ENCODE data around the gene SNTG2. TPM values are rescaled to one million over a fixed set of nuclear protein-coding genes. Genes with fewer than 3 reads are reported as not detected.

Gene SNTG2
- total RNA-seq, 1 experiment from 2014 or later = not detected

- no peaks in the 10 kb centered on the region for H3K4me1 Mint-ChIP-seq (ENCODE audit: low read depth, unreplicated experiment)
- CTCF ChIA-PET = no interaction called here
- no peak overlapping the region for H3K4me3 Mint-ChIP-seq (ENCODE audit: unreplicated experiment)
- Histone ChIP-seq H3K36me3 (ENCODE audit: control insufficient read depth, insufficient read depth, low read length) (no peaks in the 10 kb centered on the region), H3K4me1 (no peaks in the 10 kb centered on the region), H3K4me3 (ENCODE audit: low read depth, low read length) (no peak overlapping the region), H3K27me3 (replicated peaks; ENCODE audit: control insufficient read depth, insufficient read depth, low read length) (no peaks in the 10 kb centered on the region), H3K9me3 (no peaks in the 10 kb centered on the region; the same call in 1 of the 2 replicates)
- BruUV-seq (replicated peaks) = no TSS peak
- TF ChIP-seq CTCF (IDR thresholded peaks at IDR 0.05; ENCODE audit: insufficient read depth in 1 of 2, low read depth in 1 of 2, low read length in 1 of 2, severe bottlenecking in 1 of 2, unreplicated experiment in 1 of 2) = no peak
- H3K9me3 Mint-ChIP-seq (ENCODE audit: unreplicated experiment) = peaks cover 23% of the 10 kb centered on the region
- intact Hi-C loops (cut with micrococcal nuclease; ENCODE audit: unreplicated experiment) = no loop called here
- no peaks in the 10 kb centered on the region for H3K36me3 Mint-ChIP-seq (ENCODE audit: insufficient read depth, unreplicated experiment)
- no peak overlapping the region for H3K27ac Mint-ChIP-seq (ENCODE audit: unreplicated experiment)
- DNase-seq = no peak
- no peaks in the 10 kb centered on the region for H3K27me3 Mint-ChIP-seq (ENCODE audit: insufficient read depth, unreplicated experiment)
- POLR2A ChIA-PET = no interaction called here
Measured at GRCh38 chr2:942775-943460, 7.7 kb upstream of the SNTG2 start.

- peaks cover 23% of the 10 kb centered on the region for H3K9me3 Mint-ChIP-seq (ENCODE audit: unreplicated experiment)
- no peaks in the 10 kb centered on the region for H3K4me1 Mint-ChIP-seq (ENCODE audit: low read depth, unreplicated experiment)
- DNase-seq = no peak
- Histone ChIP-seq H3K27me3 (replicated peaks; ENCODE audit: control insufficient read depth, insufficient read depth, low read length) (no peaks in the 10 kb centered on the region), H3K4me1 (no peaks in the 10 kb centered on the region), H3K9me3 (no peaks in the 10 kb centered on the region; the same call in 1 of the 2 replicates), H3K4me3 (ENCODE audit: low read depth, low read length) (no peak overlapping the region), H3K36me3 (ENCODE audit: control insufficient read depth, insufficient read depth, low read length) (no peaks in the 10 kb centered on the region)
- no peak for TF ChIP-seq CTCF (IDR thresholded peaks at IDR 0.05; ENCODE audit: insufficient read depth in 1 of 2, low read depth in 1 of 2, low read length in 1 of 2, severe bottlenecking in 1 of 2, unreplicated experiment in 1 of 2)
- intact Hi-C loops (cut with micrococcal nuclease; ENCODE audit: unreplicated experiment) = no loop called here
- no peak overlapping the region for H3K4me3 Mint-ChIP-seq (ENCODE audit: unreplicated experiment)
- H3K36me3 Mint-ChIP-seq (ENCODE audit: insufficient read depth, unreplicated experiment) = no peaks in the 10 kb centered on the region
- BruUV-seq (replicated peaks) = no TSS peak
- POLR2A ChIA-PET = no interaction called here
- no peak overlapping the region for H3K27ac Mint-ChIP-seq (ENCODE audit: unreplicated experiment)
- CTCF ChIA-PET = no interaction called here
- no peaks in the 10 kb centered on the region for H3K27me3 Mint-ChIP-seq (ENCODE audit: insufficient read depth, unreplicated experiment)
Measured at GRCh38 chr2:943461-943797, 7.2 kb upstream of the SNTG2 start.

GRCh38 chr2:943821-944220, 6.8 kb upstream of the SNTG2 start:
- no peak for DNase-seq
- POLR2A ChIA-PET = no interaction called here

More at GRCh38 chr2:943821-944220, 6.8 kb upstream of the SNTG2 start:
- Mint-ChIP-seq H3K4me1 (ENCODE audit: low read depth, unreplicated experiment) (no peaks in the 10 kb centered on the region), H3K27ac (ENCODE audit: unreplicated experiment) (no peak overlapping the region), H3K4me3 (ENCODE audit: unreplicated experiment) (no peak overlapping the region), H3K36me3 (ENCODE audit: insufficient read depth, unreplicated experiment) (no peaks in the 10 kb centered on the region), H3K27me3 (ENCODE audit: insufficient read depth, unreplicated experiment) (no peaks in the 10 kb centered on the region), H3K9me3 (ENCODE audit: unreplicated experiment) (peaks cover 23% of the 10 kb centered on the region)
- no peak for TF ChIP-seq CTCF (IDR thresholded peaks at IDR 0.05; ENCODE audit: insufficient read depth in 1 of 2, low read depth in 1 of 2, low read length in 1 of 2, severe bottlenecking in 1 of 2, unreplicated experiment in 1 of 2)
- intact Hi-C loops (cut with micrococcal nuclease; ENCODE audit: unreplicated experiment) = no loop called here
- Histone ChIP-seq H3K4me3 (ENCODE audit: low read depth, low read length) (no peak overlapping the region), H3K9me3 (no peaks in the 10 kb centered on the region; the same call in 1 of the 2 replicates), H3K27me3 (replicated peaks; ENCODE audit: control insufficient read depth, insufficient read depth, low read length) (no peaks in the 10 kb centered on the region), H3K36me3 (ENCODE audit: control insufficient read depth, insufficient read depth, low read length) (no peaks in the 10 kb centered on the region), H3K4me1 (no peaks in the 10 kb centered on the region)
- BruUV-seq (replicated peaks) = no TSS peak
- CTCF ChIA-PET = no interaction called here
